Endothelial cell of umbilical vein (primary cell): ENCODE results near the gene ELOVL2. TPM values are rescaled to one million over a fixed set of nuclear protein-coding genes. Genes with fewer than 3 reads are reported as not detected.

Experiments
- BruUV-seq: library from RNA; stranded (reverse); fragments of 400-500 nt; replicated peaks from 2 replicates; lab custom pipeline; 2021; lab: Mats Ljungman, UMichigan
- CTCF ChIA-PET: fragments of 300-600, 350-600 bp; sonication (Branson Sonifier 250); formaldehyde crosslinking; loops from one replicate; lab custom pipeline; 2021; ENCODE audit warnings: antibody characterized with exemption, inconsistent platforms; lab: Charles Lee
- POLR2A ChIA-PET: fragments of 300-600, 350-600 bp; sonication (Branson Sonifier 250); formaldehyde crosslinking; loops from one replicate; lab custom pipeline; 2021; ENCODE audit warnings: antibody characterized with exemption, inconsistent platforms; lab: Charles Lee
- DNase-seq: peaks from one replicate; pipeline ENCODE4 v3.0.0-alpha.2; 2011; ENCODE audit warnings: low read depth, low spot score
- FAIRE-seq: peaks from 2 replicates; lab custom pipeline; 2011; peaks lifted over from hg19 to GRCh38; lab: Jason Lieb, UNC
- H2AFZ ChIP-seq: 2 replicates; pipeline ENCODE4 v1.6.0; 2012; ENCODE audit warnings: low read depth, low read length, control low read depth, inconsistent platforms
- H3K27ac ChIP-seq: 2 replicates; pipeline ENCODE4 v1.5.1; 2011; ENCODE audit warnings: low read depth, mild to moderate bottlenecking, control low read depth, low read length, moderate library complexity; ENCODE audit not compliant: insufficient read depth
- H3K27me3 ChIP-seq, 2 experiments: 2 replicates each; pipeline versions ENCODE4 v1.6.0 to v1.6.1; 2011; ENCODE audit warnings: low read length in 2 of 2, mixed read lengths in 1 of 2; ENCODE audit not compliant: control insufficient read depth in 2 of 2, insufficient read depth in 2 of 2
- H3K36me3 ChIP-seq, 2 experiments: 2 replicates in 1 of 2; 3 replicates in 1 of 2; pipeline ENCODE4 v1.5.1; 2011; ENCODE audit warnings: low read length in 2 of 2, mild to moderate bottlenecking in 1 of 2, moderate library complexity in 1 of 2; ENCODE audit not compliant: control insufficient read depth in 2 of 2, insufficient read depth in 2 of 2; ENCODE audit errors: extremely low read depth in 1 of 2
- H3K4me1 ChIP-seq: 3 replicates; pipeline ENCODE4 v1.5.1; 2011; ENCODE audit warnings: mild to moderate bottlenecking, low read length; ENCODE audit not compliant: control insufficient read depth, insufficient read depth; ENCODE audit errors: extremely low read depth
- H3K4me2 ChIP-seq: 2 replicates; pipeline ENCODE4 v1.6.1; 2011; ENCODE audit warnings: low read length, control low read depth, mixed read lengths; ENCODE audit not compliant: insufficient read depth
- H3K4me3 ChIP-seq, 3 experiments: fragments of 200-600 bp in 1 of 3; sonication (generic), shearing (Covaris generic) in 1 of 3; replicated peaks in 1 of 3; 2 replicates each; pipeline ENCODE4 v1.5.1; 2011 to 2016; ENCODE audit warnings: control low read depth in 3 of 3, low read length in 3 of 3, mild to moderate bottlenecking in 2 of 3, inconsistent platforms in 1 of 3, low read depth in 1 of 3, moderate library complexity in 1 of 3; ENCODE audit not compliant: insufficient read depth in 1 of 3
- H3K79me2 ChIP-seq: 2 replicates; pipeline ENCODE4 v1.6.0; 2012; ENCODE audit warnings: low read length, inconsistent platforms; ENCODE audit not compliant: control insufficient read depth, insufficient read depth
- H3K9ac ChIP-seq: replicated peaks from 2 replicates; pipeline ENCODE3; 2011; ENCODE audit warnings: low read length, control low read depth; ENCODE audit not compliant: insufficient read depth; ENCODE audit errors: extremely low read depth
- H3K9me1 ChIP-seq: replicated peaks from 3 replicates; pipeline ENCODE4 v1.6.0; 2011; ENCODE audit warnings: mild to moderate bottlenecking, low read length; ENCODE audit not compliant: control insufficient read depth, insufficient read depth; ENCODE audit errors: extremely low read depth
- H3K9me3 ChIP-seq: replicated peaks from 2 replicates; pipeline ENCODE4 v1.5.1; 2012; ENCODE audit warnings: low read length, inconsistent platforms; ENCODE audit not compliant: control insufficient read depth, insufficient read depth
- H4K20me1 ChIP-seq: replicated peaks from 2 replicates; pipeline ENCODE3; 2011; ENCODE audit warnings: mild to moderate bottlenecking, low read length; ENCODE audit not compliant: control insufficient read depth, insufficient read depth; ENCODE audit errors: extremely low read depth
- EZH2 ChIP-seq: IDR thresholded peaks from 2 replicates; pipeline ENCODE4 v1.6.1; 2012; ENCODE audit warnings: borderline replicate concordance, low read depth, mild to moderate bottlenecking, moderate library complexity, low read length, inconsistent platforms; ENCODE audit not compliant: severe bottlenecking
- FOS ChIP-seq: IDR thresholded peaks from 2 replicates; pipeline ENCODE4 v1.6.1; 2011; ENCODE audit warnings: mild to moderate bottlenecking, low read length, moderate library complexity, borderline replicate concordance; ENCODE audit not compliant: insufficient read depth
- GATA2 ChIP-seq: IDR thresholded peaks from 2 replicates; pipeline ENCODE4 v1.7.0; 2011; ENCODE audit warnings: low read depth, mild to moderate bottlenecking, moderate library complexity, mixed read lengths, low read length; ENCODE audit not compliant: insufficient read length, insufficient read depth
- JUN ChIP-seq: IDR thresholded peaks from 2 replicates; pipeline ENCODE4 v1.6.1; 2011; ENCODE audit warnings: borderline replicate concordance, low read depth; ENCODE audit not compliant: insufficient read length, insufficient read depth
- dilution Hi-C: fragments of 300-500 bp; cut with MboI; formaldehyde crosslinking; loops from one replicate; pipeline ENCODE4 v1.15.0; 2019; ENCODE audit warnings: low sequenced_read_pairs; ENCODE audit not compliant: extremely low pct_ligation_motif_present
- intact Hi-C: fragments of 100-400 bp; cut with micrococcal nuclease; formaldehyde crosslinking; loops from one replicate; pipeline ENCODE4 v1.10.0; 2022
- polyA plus RNA-seq, 4 experiments: library from polyadenylated mRNA; depleted of rRNA in 3 of 4; stranded (reverse) in 3 of 4; unstranded in 1 of 4; fragments of >200 nt; gene quantifications; 2 replicates each; pipeline versions ENCODE4 v1.2.1 to v1.2.3, GENCODE V29; 2011 to 2012; ENCODE audit warnings: missing spikeins in 1 of 4
- total RNA-seq: library from RNA; stranded (reverse); gene quantifications from 2 replicates; pipeline ENCODE4 v1.2.3, GENCODE V29; 2021
- TF ChIP-seq, protein P1 (sequence below), 2 donors: IDR thresholded peaks; 1 replicate in 1 of 2; 2 replicates in 1 of 2; pipeline ENCODE4 v1.5.1; 2011; ENCODE audit warnings: low read length in 2 of 2, mild to moderate bottlenecking in 2 of 2, moderate library complexity in 2 of 2, control low read depth in 1 of 2, inconsistent platforms in 1 of 2, low read depth in 1 of 2; ENCODE audit not compliant: insufficient read depth in 1 of 2; ENCODE audit errors: extremely low read depth in 1 of 2
- TF ChIP-seq, protein P2 (sequence below): IDR thresholded peaks from 2 replicates; pipeline ENCODE4 v1.6.1; 2011; ENCODE audit not compliant: insufficient read depth, insufficient read length

Gene ELOVL2
- total and polyA plus RNA-seq, 2 donors (not counting 3 experiments of a cell fraction or from before 2014, with no cell fraction given) = not detected

DNA sequence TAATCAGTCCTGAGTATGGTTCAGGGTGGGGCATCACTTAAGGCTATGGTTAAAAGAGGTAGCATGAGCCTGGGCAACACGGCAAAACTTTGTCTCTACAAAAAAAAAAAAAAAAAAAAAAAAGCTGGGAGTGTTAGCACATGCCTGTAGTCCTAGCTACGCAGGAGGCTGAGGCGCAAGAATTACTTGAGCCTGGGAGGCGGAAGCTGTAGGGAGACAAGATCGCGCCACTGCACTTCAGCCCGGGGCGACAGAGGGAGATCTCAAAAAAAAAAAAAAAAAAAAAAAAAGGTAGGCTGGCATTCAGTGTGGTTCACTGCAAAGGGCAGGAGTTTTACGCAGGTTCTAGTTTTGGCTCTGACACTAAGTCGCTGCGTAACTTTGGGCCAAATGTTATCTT lies 15.1 kb downstream of the ELOVL2 start:
- DNase-seq (no peak), FAIRE-seq (no peak)
- H3K27me3 ChIP-seq = peaks cover 4 to 23% of the 10 kb centered on the region in 2 experiments
- CTCF ChIA-PET = interaction anchor here (0.6 to 1.3 kb wide), 2 partner anchors 9 to 1264 kb away, joined by 3 read pairs; no protein-coding TSS in a partner anchor
- no peak overlapping the region for H3K4me3 ChIP-seq
- TF ChIP-seq, protein P1, sequence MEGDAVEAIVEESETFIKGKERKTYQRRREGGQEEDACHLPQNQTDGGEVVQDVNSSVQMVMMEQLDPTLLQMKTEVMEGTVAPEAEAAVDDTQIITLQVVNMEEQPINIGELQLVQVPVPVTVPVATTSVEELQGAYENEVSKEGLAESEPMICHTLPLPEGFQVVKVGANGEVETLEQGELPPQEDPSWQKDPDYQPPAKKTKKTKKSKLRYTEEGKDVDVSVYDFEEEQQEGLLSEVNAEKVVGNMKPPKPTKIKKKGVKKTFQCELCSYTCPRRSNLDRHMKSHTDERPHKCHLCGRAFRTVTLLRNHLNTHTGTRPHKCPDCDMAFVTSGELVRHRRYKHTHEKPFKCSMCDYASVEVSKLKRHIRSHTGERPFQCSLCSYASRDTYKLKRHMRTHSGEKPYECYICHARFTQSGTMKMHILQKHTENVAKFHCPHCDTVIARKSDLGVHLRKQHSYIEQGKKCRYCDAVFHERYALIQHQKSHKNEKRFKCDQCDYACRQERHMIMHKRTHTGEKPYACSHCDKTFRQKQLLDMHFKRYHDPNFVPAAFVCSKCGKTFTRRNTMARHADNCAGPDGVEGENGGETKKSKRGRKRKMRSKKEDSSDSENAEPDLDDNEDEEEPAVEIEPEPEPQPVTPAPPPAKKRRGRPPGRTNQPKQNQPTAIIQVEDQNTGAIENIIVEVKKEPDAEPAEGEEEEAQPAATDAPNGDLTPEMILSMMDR (IDR thresholded peaks at IDR 0.05; ENCODE audit: extremely low read depth in 1 of 2, insufficient read depth in 1 of 2, low read depth in 1 of 2, low read length in 2 of 2) = no peak
- TF ChIP-seq GATA2 = no peak
- no TSS peak for BruUV-seq
- dilution Hi-C loops = no loop called here
- no peaks in the 10 kb centered on the region for H3K36me3 ChIP-seq
- H3K9me3 ChIP-seq = no peaks in the 10 kb centered on the region
- no peaks in the 10 kb centered on the region for H3K4me1 ChIP-seq
- intact Hi-C loops = no loop called here
- H3K9ac ChIP-seq = no peak overlapping the region
- POLR2A ChIA-PET = no interaction called here
- H3K79me2 ChIP-seq = no peaks in the 10 kb centered on the region
- H3K4me2 ChIP-seq = no peak overlapping the region
- H3K9me1 ChIP-seq = no peaks in the 10 kb centered on the region
- H4K20me1 ChIP-seq = no peaks in the 10 kb centered on the region
- no peak overlapping the region for H2AFZ ChIP-seq
- no peak overlapping the region for H3K27ac ChIP-seq

GRCh38 chr6:11027565-11028110 lies 16.5 kb downstream of the ELOVL2 start:
- CTCF ChIA-PET = interaction anchor here (0.9 to 1.4 kb wide), 4 partner anchors 10 to 549 kb away, joined by 3 to 4 read pairs (median 4); no protein-coding TSS in a partner anchor
- dilution Hi-C loops = no loop called here

More at GRCh38 chr6:11027565-11028110, 16.5 kb downstream of the ELOVL2 start:
- POLR2A ChIA-PET = no interaction called here
- Histone ChIP-seq H3K27me3 (peaks cover 4 to 23% of the 10 kb centered on the region in 2 experiments), H3K9me1 (no peaks in the 10 kb centered on the region), H3K4me1 (no peaks in the 10 kb centered on the region), H2AFZ (no peak overlapping the region), H3K4me2 (no peak overlapping the region), H3K36me3 (no peaks in the 10 kb centered on the region), H4K20me1 (no peaks in the 10 kb centered on the region), H3K9ac (no peak overlapping the region), H3K27ac (no peak overlapping the region), H3K4me3 (no peak overlapping the region), H3K79me2 (no peaks in the 10 kb centered on the region), H3K9me3 (no peaks in the 10 kb centered on the region)
- no peak for TF ChIP-seq FOS
- TF ChIP-seq, protein P2, sequence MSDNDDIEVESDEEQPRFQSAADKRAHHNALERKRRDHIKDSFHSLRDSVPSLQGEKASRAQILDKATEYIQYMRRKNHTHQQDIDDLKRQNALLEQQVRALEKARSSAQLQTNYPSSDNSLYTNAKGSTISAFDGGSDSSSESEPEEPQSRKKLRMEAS = no peak
- no peak for TF ChIP-seq JUN
- TF ChIP-seq EZH2 = no peak
- no peak for DNase-seq
- no peak for FAIRE-seq
- no TSS peak for BruUV-seq
- intact Hi-C loops = no loop called here
